WERI-Rb-1 (cell line): ENCODE data around the gene IL5.
"Not testable (repeated sequence)": the region's sequence is repeated elsewhere in the genome, so short reads cannot be mapped to it uniquely, and the experiment has no call there.

Experiments
- DNase-seq: peaks from one replicate; pipeline ENCODE4 v3.0.0-alpha.2; 2020
- H3K27ac ChIP-seq: fragments of 250-450 bp; sonication (Bioruptor Pico); 2 replicates; pipeline ENCODE4 v1.5.1; 2020; ENCODE audit warnings: mild to moderate bottlenecking, moderate library complexity
- H3K27me3 ChIP-seq: fragments of 250-450 bp; sonication (Bioruptor Pico); 2 replicates; pipeline ENCODE4 v1.5.1; 2021; ENCODE audit warnings: mild to moderate bottlenecking, low read depth, moderate library complexity; ENCODE audit not compliant: insufficient read depth, severe bottlenecking
- H3K36me3 ChIP-seq: fragments of 250-450 bp; sonication (Bioruptor Pico); 2 replicates; pipeline ENCODE4 v1.5.1; 2020; ENCODE audit warnings: mild to moderate bottlenecking, moderate library complexity
- H3K4me3 ChIP-seq: 2 replicates; pipeline ENCODE4 v1.5.1; 2011; ENCODE audit warnings: low read depth, mild to moderate bottlenecking, control low read depth, low read length
- H3K9me3 ChIP-seq: fragments of 250-450 bp; sonication (Bioruptor Pico); 2 replicates; pipeline ENCODE4 v1.5.1; 2021; ENCODE audit warnings: mild to moderate bottlenecking, moderate library complexity; ENCODE audit not compliant: severe bottlenecking
- CTCF ChIP-seq: IDR thresholded peaks from 2 replicates; pipeline ENCODE4 v1.5.1; 2011; ENCODE audit warnings: low read depth, mild to moderate bottlenecking, control low read depth, inconsistent platforms, low read length

Gene IL5

DNA sequence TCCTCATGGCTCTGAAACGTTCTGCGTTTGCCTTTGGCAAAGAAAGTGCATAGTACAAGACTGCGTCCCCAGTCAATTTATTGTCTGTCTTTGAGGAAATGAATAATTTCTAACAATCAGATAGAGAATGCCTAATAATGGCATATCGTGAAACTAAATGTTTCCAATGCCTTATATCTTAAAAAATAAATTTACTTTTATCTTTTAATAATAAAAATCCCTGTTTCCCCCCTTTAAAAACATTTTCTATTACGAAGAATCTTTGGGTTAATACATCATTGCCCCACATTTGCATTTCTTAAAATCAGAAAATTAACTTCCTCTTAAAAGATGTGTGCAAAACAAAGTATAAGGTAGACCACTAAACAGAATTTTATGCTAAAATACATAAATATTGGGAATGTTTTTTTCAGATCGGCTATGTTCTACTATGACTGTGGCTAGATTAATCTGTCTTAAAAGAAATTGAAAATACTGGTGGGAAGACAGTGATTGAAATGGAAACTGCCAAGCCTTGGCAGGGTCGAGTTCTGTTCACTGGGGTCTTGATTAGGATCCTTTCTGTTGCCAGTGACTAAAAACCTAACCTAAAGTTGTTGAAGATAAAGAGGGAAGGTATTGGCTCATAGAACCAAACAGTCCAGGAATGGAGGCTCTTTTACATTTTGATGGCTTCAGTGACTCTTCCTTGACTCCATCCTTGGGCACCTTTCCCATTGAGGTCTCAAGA is at the start of gene IL5:
IL5 (minus strand) TSS at position 51 of the 730 bp plus-strand sequence; CDS start at position 7, 44 bp downstream.
- no peak for TF ChIP-seq CTCF
- no peak within 1 kb of the TSS for H3K27ac ChIP-seq
- no peaks in the 10 kb centered on the region for H3K9me3 ChIP-seq

GRCh38 chr5:132592521-132592920 is 49.2 kb upstream of the IL5 start:
- Histone ChIP-seq H3K9me3 (no peaks in the 10 kb centered on the region), H3K4me3 (no peak overlapping the region), H3K27ac (no peak overlapping the region), H3K27me3 (no peaks in the 10 kb centered on the region), H3K36me3 (peaks cover 82% of the 10 kb centered on the region)
- DNase-seq: no peak
- no peak for TF ChIP-seq CTCF

More for the DNA sequence above, at the start of gene IL5:
- H3K27me3 ChIP-seq: no peaks in the 10 kb centered on the region
- DNase-seq: no peak
- no peak within 1 kb of the TSS for H3K4me3 ChIP-seq
- H3K36me3 ChIP-seq: no peaks in the 10 kb centered on the region

- TF ChIP-seq CTCF: no peak
- peaks cover 73% of the 10 kb centered on the region for H3K36me3 ChIP-seq
- DNase-seq: no peak
Observed at GRCh38 chr5:132591145-132591544, 47.8 kb upstream of the IL5 start.

GRCh38 chr5:132589467-132589866 is 46.1 kb upstream of the IL5 start:
- no peak for TF ChIP-seq CTCF
- no peaks in the 10 kb centered on the region for H3K27me3 ChIP-seq
- no peak for DNase-seq
- H3K9me3 ChIP-seq: no peaks in the 10 kb centered on the region
- peaks cover 68% of the 10 kb centered on the region for H3K36me3 ChIP-seq
- H3K4me3 ChIP-seq: no peak overlapping the region
- H3K27ac ChIP-seq: no peak overlapping the region

More at GRCh38 chr5:132591145-132591544, 47.8 kb upstream of the IL5 start:
- Histone ChIP-seq H3K9me3 (no peaks in the 10 kb centered on the region), H3K27ac (no peak overlapping the region), H3K4me3 (no peak overlapping the region), H3K27me3 (no peaks in the 10 kb centered on the region)

- TF ChIP-seq CTCF: no peak
- no peaks in the 10 kb centered on the region for H3K9me3 ChIP-seq
- no peak overlapping the region for H3K4me3 ChIP-seq
- no peak overlapping the region for H3K27ac ChIP-seq
- peaks cover 56% of the 10 kb centered on the region for H3K36me3 ChIP-seq
- H3K27me3 ChIP-seq: no peaks in the 10 kb centered on the region
- no peak for DNase-seq
Observed at GRCh38 chr5:132586063-132586462, 42.7 kb upstream of the IL5 start.

DNA sequence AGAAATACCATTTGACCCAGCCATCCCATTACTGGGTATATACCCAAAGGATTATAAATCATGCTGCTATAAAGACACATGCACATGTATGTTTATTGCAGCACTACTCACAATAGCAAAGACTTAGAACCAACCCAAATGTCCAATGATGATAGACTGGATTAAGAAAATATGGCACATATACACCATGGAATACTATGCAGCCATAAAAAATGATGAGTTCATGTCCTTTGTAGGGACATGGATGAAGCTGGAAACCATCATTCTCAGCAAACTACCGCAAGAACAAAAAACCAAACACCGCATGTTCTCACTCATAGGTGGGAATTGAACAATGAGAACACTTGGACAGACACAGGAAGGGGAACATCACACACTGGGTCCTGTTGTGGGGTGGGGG is 41.2 kb upstream of the IL5 start:
- H3K36me3 ChIP-seq: peaks cover 53% of the 10 kb centered on the region
- DNase-seq: not testable (repeated sequence)

More for the DNA sequence above, 41.2 kb upstream of the IL5 start:
- not testable (repeated sequence) for H3K9me3 ChIP-seq, H3K4me3 ChIP-seq, H3K27me3 ChIP-seq, H3K27ac ChIP-seq
